ENCODE data around the gene PFKFB3.

Gene PFKFB3

GRCh38 chr10:6220418-6221191 lies 17.9 kb downstream of the PFKFB3 start:
- DNase-seq (ENCODE audit: low read depth): no peak

GRCh38 chr10:6221192-6221940 lies 18.6 kb downstream of the PFKFB3 start:
- DNase-seq (ENCODE audit: low read depth): no peak

GRCh38 chr10:6221971-6222751 lies 19.4 kb downstream of the PFKFB3 start:
- DNase-seq (ENCODE audit: low read depth): no peak

GRCh38 chr10:6222755-6223154 lies 20.0 kb downstream of the PFKFB3 start:
- no peak for DNase-seq (ENCODE audit: low read depth)

GRCh38 chr10:6223981-6224380 lies 21.2 kb downstream of the PFKFB3 start:
- no peak for DNase-seq (ENCODE audit: low read depth)

- no peak for DNase-seq (ENCODE audit: low read depth)
Observed at GRCh38 chr10:6224781-6225180, 22.0 kb downstream of the PFKFB3 start.

- no peak for DNase-seq (ENCODE audit: low read depth)
Observed at GRCh38 chr10:6225263-6225814, 22.6 kb downstream of the PFKFB3 start.

GRCh38 chr10:6226216-6226615 lies 23.5 kb downstream of the PFKFB3 start:
- DNase-seq (ENCODE audit: low read depth): no peak

GRCh38 chr10:6227346-6227745 lies 24.6 kb downstream of the PFKFB3 start:
- no peak for DNase-seq (ENCODE audit: low read depth)

- no peak for DNase-seq (ENCODE audit: low read depth)
Observed at GRCh38 chr10:6228010-6228511, 25.3 kb downstream of the PFKFB3 start.

GRCh38 chr10:6228647-6229046 lies 25.9 kb downstream of the PFKFB3 start:
- DNase-seq (ENCODE audit: low read depth): no peak

GRCh38 chr10:6229290-6229689 lies 26.6 kb downstream of the PFKFB3 start:
- DNase-seq (ENCODE audit: low read depth): no peak

- DNase-seq (ENCODE audit: low read depth): no peak
Observed at GRCh38 chr10:6229746-6230145, 27.0 kb downstream of the PFKFB3 start.

GRCh38 chr10:6230315-6230714 lies 27.6 kb downstream of the PFKFB3 start:
- no peak for DNase-seq (ENCODE audit: low read depth)

- DNase-seq (ENCODE audit: low read depth): no peak
Observed at GRCh38 chr10:6231146-6231545, 28.4 kb downstream of the PFKFB3 start.

GRCh38 chr10:6231730-6232129 lies 29.0 kb downstream of the PFKFB3 start:
- DNase-seq (ENCODE audit: low read depth): no peak

- no peak for DNase-seq (ENCODE audit: low read depth)
Observed at GRCh38 chr10:6232225-6232807, 29.6 kb downstream of the PFKFB3 start.

GRCh38 chr10:6232846-6233724 lies 30.4 kb downstream of the PFKFB3 start:
- no peak for DNase-seq (ENCODE audit: low read depth)

- DNase-seq (ENCODE audit: low read depth): no peak
Observed at GRCh38 chr10:6233725-6234277, 31.1 kb downstream of the PFKFB3 start.

GRCh38 chr10:6234371-6234770 lies 31.6 kb downstream of the PFKFB3 start:
- no peak for DNase-seq (ENCODE audit: low read depth)

Measured in HS-5 (cell line).